Psoas muscle (tissue), 8 donors: ENCODE results near the gene MIER2. TPM values are rescaled to one million over a fixed set of nuclear protein-coding genes. Genes with fewer than 3 reads are reported as not detected.
"Not testable (repeated sequence)": the region's sequence is repeated elsewhere in the genome, so short reads cannot be mapped to it uniquely, and the experiment has no call there.

Experiments used
- ATAC-seq, 4 donors: fragments of 200-7000 bp; cut with Tn5 transposase; one replicate each; pipeline ENCODE4 v1.9.1; 2020; ENCODE audit warnings: moderate library complexity in 3 of 4, mild to moderate bottlenecking in 2 of 4
- DNase-seq, 2 donors: peaks; one replicate each; pipeline ENCODE4 v3.0.0-alpha.2; 2020
- H3K27ac ChIP-seq: fragments of 200-600 bp; one replicate; pipeline ENCODE4 v1.8.0; 2022
- H3K27me3 ChIP-seq, 3 donors: fragments of 200-600 bp in 1 of 3; one replicate each; pipeline versions ENCODE4 v1.6.1 to v1.8.0; 2013 to 2022; ENCODE audit warnings: low read length in 2 of 3, mild to moderate bottlenecking in 2 of 3, moderate library complexity in 1 of 3; ENCODE audit not compliant: insufficient read depth in 3 of 3
- H3K36me3 ChIP-seq, 2 donors: fragments of 200-600 bp in 1 of 2; one replicate each; pipeline versions ENCODE4 v1.6.1 to v1.8.0; 2013 to 2022; ENCODE audit warnings: low read depth in 1 of 2, mild to moderate bottlenecking in 1 of 2, moderate library complexity in 1 of 2; ENCODE audit not compliant: insufficient read depth in 1 of 2
- H3K4me1 ChIP-seq: fragments of 200-600 bp; one replicate; pipeline ENCODE4 v1.8.0; 2022
- H3K4me3 ChIP-seq: fragments of 200-600 bp; one replicate; pipeline ENCODE4 v1.8.0; 2022; ENCODE audit warnings: mild to moderate bottlenecking
- H3K9me3 ChIP-seq: fragments of 200-600 bp; one replicate; pipeline ENCODE4 v1.8.0; 2022
- WGBS, 3 donors: extraction: QIAGEN DNeasy Blood & Tissue Kit; methylation state at CpG; one replicate each; pipeline versions ENCODE4 v1.1.6 to v1.1.7; 2013; 5-methylcytosine and 5-hydroxymethylcytosine counted together
- intact Hi-C, 2 donors: fragments of 100-400 bp; cut with DNase I; formaldehyde crosslinking; loops; one replicate each; pipeline versions ENCODE4 v1.11.0 to v1.14.2; 2022
- polyA plus RNA-seq, 3 donors: library from polyadenylated mRNA; stranded (reverse); fragments of 200-250 nt; gene quantifications; one replicate each; pipeline ENCODE4 v1.2.3, GENCODE V29; 2013
- total RNA-seq, 4 donors: library from RNA; stranded (reverse); fragmentation: NEBNext Ultra II Directional in 2 of 4; extraction: Animal tissue kit (Norgen Biotek cat#: 25700) in 2 of 4; gene quantifications; one replicate each; pipeline versions ENCODE4 v1.2.1 to v1.2.4, GENCODE V29; 2021 to 2023
- TF ChIP-seq, protein P1 (sequence below): fragments of 200-600 bp; IDR thresholded peaks from one replicate; pipeline ENCODE4 v1.8.0; 2022; ENCODE audit warnings: antibody characterized with exemption
- donor health status: healthy with polysubstance abuse.
- donor health status: DM: no; HTN: no; CAD: no; lungs with moderate emphysema.
- donor health status: Bipolar disorder and iron deficiency.
- donor health status: healthy.
- donor health status: DM: yes; HTN: yes; CAD: no.
- donor health status: DM: no; HTN: no; CAD: no.
- donor health status: DM: no; HTN: no; CAD: no.
- donor health status: DM: yes; HTN: yes; CAD: no.

MIER2 gene
- total and polyA plus RNA-seq, 7 donors, result 13.3 to 22.2 (median 19.1) TPM

DNA sequence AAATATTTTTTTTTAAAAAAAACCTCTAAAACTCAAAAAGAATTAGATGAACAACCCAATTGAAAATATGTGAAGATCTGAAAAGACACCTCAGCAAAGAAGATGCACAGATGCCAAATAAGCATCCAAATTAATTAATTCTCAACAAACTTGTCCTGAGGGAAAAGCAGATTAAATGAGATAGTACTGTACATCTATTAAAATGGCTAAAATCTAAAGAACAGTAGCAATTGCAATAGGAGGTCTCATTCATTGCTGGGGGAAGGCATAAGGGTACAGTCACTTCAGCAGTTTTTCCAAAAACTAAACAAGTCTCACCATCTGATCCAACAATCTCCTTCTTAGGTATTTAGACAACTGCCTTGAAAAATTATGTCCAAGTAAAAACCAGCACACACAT, 75.4 kb downstream of the MIER2 start:
- Histone ChIP-seq H3K27me3 (peaks cover 2 to 47% (median 7%) of the 10 kb centered on the region in 3 donors), H3K36me3 (no peaks in the 10 kb centered on the region), H3K9me3 (no peaks in the 10 kb centered on the region), H3K4me3 (no peak overlapping the region), H3K4me1 (no peaks in the 10 kb centered on the region), H3K27ac (no peak overlapping the region)
- DNase-seq, result no peak
- intact Hi-C loops, result no loop called here
- no peak for ATAC-seq
- TF ChIP-seq, protein P1, sequence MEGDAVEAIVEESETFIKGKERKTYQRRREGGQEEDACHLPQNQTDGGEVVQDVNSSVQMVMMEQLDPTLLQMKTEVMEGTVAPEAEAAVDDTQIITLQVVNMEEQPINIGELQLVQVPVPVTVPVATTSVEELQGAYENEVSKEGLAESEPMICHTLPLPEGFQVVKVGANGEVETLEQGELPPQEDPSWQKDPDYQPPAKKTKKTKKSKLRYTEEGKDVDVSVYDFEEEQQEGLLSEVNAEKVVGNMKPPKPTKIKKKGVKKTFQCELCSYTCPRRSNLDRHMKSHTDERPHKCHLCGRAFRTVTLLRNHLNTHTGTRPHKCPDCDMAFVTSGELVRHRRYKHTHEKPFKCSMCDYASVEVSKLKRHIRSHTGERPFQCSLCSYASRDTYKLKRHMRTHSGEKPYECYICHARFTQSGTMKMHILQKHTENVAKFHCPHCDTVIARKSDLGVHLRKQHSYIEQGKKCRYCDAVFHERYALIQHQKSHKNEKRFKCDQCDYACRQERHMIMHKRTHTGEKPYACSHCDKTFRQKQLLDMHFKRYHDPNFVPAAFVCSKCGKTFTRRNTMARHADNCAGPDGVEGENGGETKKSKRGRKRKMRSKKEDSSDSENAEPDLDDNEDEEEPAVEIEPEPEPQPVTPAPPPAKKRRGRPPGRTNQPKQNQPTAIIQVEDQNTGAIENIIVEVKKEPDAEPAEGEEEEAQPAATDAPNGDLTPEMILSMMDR, result no peak

DNA sequence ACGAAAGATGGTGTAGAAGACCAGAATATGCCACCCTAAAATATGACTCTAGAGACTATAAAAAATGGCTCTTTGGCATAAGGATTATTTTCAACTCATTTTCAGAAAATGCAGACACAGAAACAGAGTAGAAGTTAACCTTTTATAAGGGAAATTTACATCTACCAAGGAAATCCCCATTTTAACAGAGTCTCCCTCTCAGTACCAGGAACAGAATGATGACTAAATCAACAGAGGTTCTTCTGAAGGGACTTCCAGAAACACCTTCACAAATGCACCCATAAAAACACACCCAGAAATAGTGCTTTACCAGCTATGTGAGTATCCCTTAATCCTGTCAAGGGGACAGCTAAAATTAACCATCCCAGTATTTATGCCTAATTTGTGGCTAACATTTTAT, 82.5 kb downstream of the MIER2 start:
- peaks cover 2 to 38% (median 7%) of the 10 kb centered on the region in 3 donors for H3K27me3 ChIP-seq
- 84 to 86% (median 84%) methylated on average over 1 of the region's 1 CpG for WGBS, 3 donors
- ATAC-seq, result no peak

DNA sequence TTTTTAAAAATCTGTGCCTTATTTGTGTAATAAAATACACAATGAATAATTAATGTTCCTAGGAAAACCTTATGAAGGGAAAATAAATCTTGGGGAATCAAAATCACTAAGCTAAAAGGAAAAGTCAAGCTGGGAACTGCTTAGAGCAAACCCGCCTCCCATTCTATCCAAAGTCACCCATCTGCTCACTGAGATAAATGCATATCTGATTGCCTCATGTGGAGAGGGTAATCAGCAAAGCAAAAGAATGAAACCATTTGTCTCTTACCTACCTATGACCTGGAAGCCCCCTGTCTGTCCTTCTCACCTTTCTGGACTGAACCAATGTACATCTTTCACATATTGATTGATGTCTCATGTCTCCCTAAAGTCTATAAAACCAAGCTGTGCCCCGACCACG, 87.8 kb downstream of the MIER2 start:
- ATAC-seq, H3K27ac ChIP-seq, H3K4me1 ChIP-seq, H3K36me3 ChIP-seq, DNase-seq, H3K9me3 ChIP-seq, H3K4me3 ChIP-seq, intact Hi-C loops: not testable (repeated sequence)
- WGBS, 3 donors, result 67 to 75% (median 72%) methylated on average over 3 of the region's 3 CpGs
- H3K27me3 ChIP-seq, result peaks cover 1 to 14% (median 5%) of the 10 kb centered on the region in 3 donors

More for the DNA sequence above, 82.5 kb downstream of the MIER2 start:
- Histone ChIP-seq H3K9me3 (no peaks in the 10 kb centered on the region), H3K4me3 (no peak overlapping the region), H3K36me3 (no peaks in the 10 kb centered on the region), H3K27ac (no peak overlapping the region), H3K4me1 (no peaks in the 10 kb centered on the region)
- intact Hi-C loops, result no loop called here
- TF ChIP-seq, protein P1, result no peak
- DNase-seq, result no peak

Other genes with a start within 250 kb of the MIER2 start
- not detected for gene OR4F17, start 237.7 kb downstream of the MIER2 start, total RNA-seq
- not detected for gene OR4F17, start 237.7 kb downstream of the MIER2 start, polyA plus RNA-seq
- under 1 TPM in 3 of 4 donors, not detected in 1; 0.32 to 0.93 (median 0.77) TPM for gene PLPP2, start 53.4 kb downstream of the MIER2 start, total RNA-seq
- gene PLPP2, start 53.4 kb downstream of the MIER2 start, polyA plus RNA-seq, result under 1 TPM; 0.10 to 0.28 (median 0.21) TPM
- gene C2CD4C, start 64.4 kb upstream of the MIER2 start, total RNA-seq, result 1 to 10 TPM in 3 of 4 donors, under 1 TPM in 1; 0.67 to 1.3 (median 1.1) TPM
- under 1 TPM; 0.47 to 0.97 (median 0.73) TPM for gene C2CD4C, start 64.4 kb upstream of the MIER2 start, polyA plus RNA-seq
- gene SHC2, start 116.2 kb upstream of the MIER2 start, total RNA-seq, result 1 to 10 TPM; 4.5 to 9.7 (median 5.4) TPM
- 1 to 10 TPM; 2.2 to 2.8 (median 2.2) TPM for gene SHC2, start 116.2 kb upstream of the MIER2 start, polyA plus RNA-seq
- gene MADCAM1, start 151.7 kb upstream of the MIER2 start, total RNA-seq, result under 1 TPM; 0.26 to 0.40 (median 0.35) TPM
- gene MADCAM1, start 151.7 kb upstream of the MIER2 start, polyA plus RNA-seq, result 1 to 10 TPM in 1 of 3 donors, under 1 TPM in 2; 0.08 to 1.8 (median 0.33) TPM
- 10 to 100 TPM in 2 of 4 donors, 1 to 10 TPM in 2; 8.9 to 16.3 (median 10.2) TPM for gene TPGS1, start 162.7 kb upstream of the MIER2 start, total RNA-seq
- gene TPGS1, start 162.7 kb upstream of the MIER2 start, polyA plus RNA-seq, result 10 to 100 TPM in 2 of 3 donors, 1 to 10 TPM in 1; 9.8 to 16.6 (median 12.6) TPM
- gene CDC34, start 187.0 kb upstream of the MIER2 start, total RNA-seq, result 100 to 1,000 TPM in 1 of 4 donors, 10 to 100 TPM in 3; 72.6 to 107 (median 83.0) TPM
- gene CDC34, start 187.0 kb upstream of the MIER2 start, polyA plus RNA-seq, result 100 to 1,000 TPM; 113 to 160 (median 123) TPM
- gene GZMM, start 199.3 kb upstream of the MIER2 start, total RNA-seq, result not detected
- under 1 TPM; 0.11 to 0.23 (median 0.14) TPM for gene GZMM, start 199.3 kb upstream of the MIER2 start, polyA plus RNA-seq
- gene BSG, start 227.8 kb upstream of the MIER2 start, total RNA-seq, result 100 to 1,000 TPM; 172 to 381 (median 300) TPM
- 100 to 1,000 TPM; 202 to 308 (median 299) TPM for gene BSG, start 227.8 kb upstream of the MIER2 start, polyA plus RNA-seq
- gene HCN2, start 245.1 kb upstream of the MIER2 start, total RNA-seq, result under 1 TPM in 2 of 4 donors, not detected in 2; 0.08 to 0.13 TPM
- under 1 TPM in 2 of 3 donors, not detected in 1; 0.04 to 0.05 TPM for gene HCN2, start 245.1 kb upstream of the MIER2 start, polyA plus RNA-seq